ENCODE data around the gene SPG7.
"Not testable (repeated sequence)": the region's sequence is repeated elsewhere in the genome, so short reads cannot be mapped to it uniquely, and the experiment has no call there.

The SPG7 gene

GRCh38 chr16:89564476-89565255 lies 56.5 kb downstream of the SPG7 start:
- DNase-seq (peak; percentile 49), ATAC-seq (peak; percentile 0)

- DNase-seq (no peak), ATAC-seq (peak; percentile 5)
Observed at GRCh38 chr16:89565256-89565505, 57.0 kb downstream of the SPG7 start.

GRCh38 chr16:89565506-89566372 lies 57.5 kb downstream of the SPG7 start:
- ATAC-seq (peak; percentile 52), DNase-seq (peak; percentile 81)

GRCh38 chr16:89567656-89568594 lies 59.7 kb downstream of the SPG7 start:
- no peak for ATAC-seq
- no peak for DNase-seq

DNA sequence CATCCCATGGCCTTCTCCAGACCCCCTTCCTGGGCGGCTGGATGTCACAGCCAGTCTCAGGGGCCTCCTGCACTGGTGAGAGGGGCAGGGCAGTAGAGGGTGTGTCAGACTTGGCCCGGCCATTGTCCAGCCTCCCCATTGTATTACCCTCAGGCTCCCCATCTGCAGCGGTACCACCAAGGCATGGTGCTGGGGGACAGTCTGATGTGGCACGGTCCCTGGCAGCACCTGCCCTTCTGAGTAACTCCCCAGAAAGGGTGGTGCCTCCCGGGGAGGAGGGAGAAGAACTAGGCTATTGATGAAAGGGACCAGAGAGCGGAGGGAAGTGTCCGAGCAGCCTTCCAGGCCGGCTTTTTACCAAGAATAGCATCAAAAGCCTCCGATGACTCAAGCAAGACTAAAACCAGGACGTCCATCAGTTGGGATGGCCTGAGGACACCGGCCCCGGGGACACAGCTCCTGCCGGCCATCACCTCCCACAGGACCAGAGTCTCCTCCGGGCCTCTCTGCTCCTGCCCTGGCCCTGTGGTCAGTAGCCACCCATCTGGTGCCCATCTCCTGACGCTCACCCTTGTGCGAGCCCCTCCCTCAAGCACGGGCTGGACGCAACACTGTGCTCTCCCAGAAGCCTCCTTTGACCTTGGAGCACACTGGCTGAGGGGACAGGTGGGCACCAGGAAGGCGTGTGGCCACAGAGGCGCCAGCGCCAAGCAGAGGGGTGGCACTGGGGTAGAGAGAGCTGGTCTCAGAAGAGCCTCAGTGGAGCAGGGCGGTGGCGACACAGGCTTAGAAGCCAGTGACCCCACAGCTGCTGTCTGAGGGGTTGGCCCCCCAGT lies 61.5 kb downstream of the SPG7 start:
- no peak for DNase-seq
- no peak for ATAC-seq

DNA sequence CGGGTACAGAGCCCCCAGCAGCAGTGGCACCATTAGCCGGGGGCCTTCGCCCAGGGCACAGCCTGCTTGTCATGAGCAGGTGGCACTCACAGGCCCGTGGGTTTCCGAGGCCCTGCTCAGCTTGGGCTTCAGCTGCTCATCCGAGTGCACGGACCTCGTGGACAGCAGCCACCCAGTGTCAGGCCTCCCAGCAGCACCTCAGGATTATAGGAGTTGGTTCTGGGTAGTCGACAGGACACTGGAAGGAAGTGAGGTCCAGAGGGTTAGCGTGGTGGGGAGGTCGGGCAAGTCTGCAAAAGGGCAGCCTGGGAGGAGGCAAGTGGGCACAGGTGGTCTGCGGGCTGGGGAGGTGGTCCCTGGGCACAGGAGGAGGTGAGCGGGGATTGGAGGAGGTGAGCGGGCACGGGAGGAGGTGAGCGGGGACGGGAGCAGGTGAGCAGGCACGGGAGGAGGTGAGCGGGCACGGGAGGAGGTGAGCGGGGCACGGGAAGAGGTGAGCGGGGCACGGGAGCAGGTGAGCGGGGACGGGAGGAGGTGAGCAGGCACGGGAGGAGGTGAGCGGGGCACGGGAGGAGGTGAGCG lies 62.2 kb downstream of the SPG7 start:
- ATAC-seq (no peak), DNase-seq (no peak)

DNA sequence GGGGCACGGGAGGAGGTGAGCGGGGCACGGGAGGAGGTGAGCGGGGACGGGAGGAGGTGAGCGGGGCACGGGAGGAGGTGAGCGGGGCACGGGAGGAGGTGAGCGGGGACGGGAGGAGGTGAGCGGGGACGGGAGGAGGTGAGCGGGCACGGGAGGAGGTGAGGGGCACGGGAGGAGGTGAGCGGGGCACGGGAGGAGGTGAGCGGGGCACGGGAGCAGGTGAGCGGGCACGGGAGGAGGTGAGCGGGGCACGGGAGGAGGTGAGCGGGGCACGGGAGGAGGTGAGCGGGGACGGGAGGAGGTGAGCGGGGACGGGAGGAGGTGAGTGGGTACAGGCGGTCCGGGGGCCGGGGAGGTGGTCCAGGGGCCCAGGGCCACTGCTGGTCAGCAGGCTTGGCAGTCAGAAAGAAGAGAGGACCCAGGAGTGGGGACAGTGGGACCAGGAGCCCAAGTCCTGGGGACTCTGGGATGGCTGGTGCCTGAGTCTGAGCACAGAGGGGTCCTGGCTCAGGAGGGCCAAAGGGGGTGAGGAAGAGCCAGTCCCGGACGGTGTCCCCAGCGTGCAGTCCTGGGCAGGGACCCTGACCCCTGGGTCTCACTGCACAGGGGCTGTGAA lies 62.9 kb downstream of the SPG7 start:
- ATAC-seq = not testable (repeated sequence)

GRCh38 chr16:89571636-89572035 lies 63.4 kb downstream of the SPG7 start:
- DNase-seq = no peak
- ATAC-seq = no peak

More for the DNA sequence above, 62.9 kb downstream of the SPG7 start:
- DNase-seq = not testable (repeated sequence)

DNA sequence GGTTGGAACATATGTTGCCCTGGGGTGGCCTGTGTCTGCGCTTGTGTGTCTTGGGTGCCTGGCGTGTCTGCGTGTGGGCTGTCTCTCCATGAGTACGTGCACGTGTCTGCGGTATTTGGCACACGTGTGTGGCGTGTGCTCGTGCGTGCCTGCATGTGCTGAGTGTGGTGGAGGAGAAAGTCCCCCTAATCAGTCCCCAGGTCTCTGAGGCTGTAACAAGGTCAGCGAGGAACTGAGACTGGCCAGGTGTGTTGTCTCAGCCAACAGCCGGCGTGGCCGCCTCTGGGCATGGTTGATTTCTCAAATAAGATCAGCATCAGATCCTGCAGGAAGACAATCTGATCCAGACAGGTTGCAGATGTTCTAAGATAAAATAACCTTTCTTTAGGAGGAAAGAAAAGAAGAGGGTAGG lies 63.9 kb downstream of the SPG7 start:
- ATAC-seq (no peak), DNase-seq (no peak)

GRCh38 chr16:89572485-89573205 lies 64.4 kb downstream of the SPG7 start:
- DNase-seq (no peak), ATAC-seq (no peak)

DNA sequence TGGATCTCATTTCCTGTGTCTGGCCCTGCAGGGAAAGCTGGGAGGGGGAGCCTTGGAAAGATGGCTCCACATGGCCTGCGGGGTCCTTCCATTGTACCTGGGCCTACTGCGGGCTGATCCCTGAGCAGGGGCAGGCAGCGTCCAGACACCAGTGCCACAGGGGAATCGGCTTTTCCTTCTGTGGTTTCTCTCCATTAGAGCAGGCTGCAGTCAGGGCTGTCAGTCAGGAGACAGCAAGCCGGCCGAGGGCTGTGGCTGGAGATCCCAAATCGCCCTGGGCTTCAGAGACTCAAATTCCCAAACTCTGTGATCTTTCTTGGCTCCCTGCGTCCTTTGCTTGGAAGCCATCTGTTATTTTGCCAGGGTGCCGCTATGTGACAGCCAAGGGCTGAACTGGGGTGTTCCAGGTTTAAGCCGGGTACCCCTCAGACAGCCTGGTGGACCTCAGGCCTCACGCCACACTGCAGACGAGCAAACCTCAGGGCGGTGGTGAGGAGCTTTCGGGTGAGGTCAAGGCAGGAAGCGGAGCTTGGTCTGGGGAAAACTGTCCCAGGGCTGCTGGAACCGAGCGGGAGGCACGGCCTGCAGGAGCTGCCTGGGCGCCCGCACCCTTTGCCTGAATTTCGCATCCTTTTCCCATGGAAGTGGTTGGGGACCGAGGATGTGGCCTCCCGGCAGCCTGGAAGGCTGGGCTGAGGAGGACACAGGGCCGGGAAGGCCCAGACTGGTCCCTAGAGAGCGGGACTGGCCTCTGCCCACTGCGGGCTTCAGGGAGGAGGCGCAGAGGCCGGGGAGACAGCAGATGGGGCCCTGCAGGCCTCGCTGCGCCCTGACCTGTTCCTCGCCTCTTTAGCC lies 65.8 kb downstream of the SPG7 start:
- no peak for DNase-seq
- ATAC-seq = no peak

GRCh38 chr16:89574681-89575246 lies 66.6 kb downstream of the SPG7 start:
- DNase-seq = peak; percentile 80
- peak; percentile 62 for ATAC-seq

DNA sequence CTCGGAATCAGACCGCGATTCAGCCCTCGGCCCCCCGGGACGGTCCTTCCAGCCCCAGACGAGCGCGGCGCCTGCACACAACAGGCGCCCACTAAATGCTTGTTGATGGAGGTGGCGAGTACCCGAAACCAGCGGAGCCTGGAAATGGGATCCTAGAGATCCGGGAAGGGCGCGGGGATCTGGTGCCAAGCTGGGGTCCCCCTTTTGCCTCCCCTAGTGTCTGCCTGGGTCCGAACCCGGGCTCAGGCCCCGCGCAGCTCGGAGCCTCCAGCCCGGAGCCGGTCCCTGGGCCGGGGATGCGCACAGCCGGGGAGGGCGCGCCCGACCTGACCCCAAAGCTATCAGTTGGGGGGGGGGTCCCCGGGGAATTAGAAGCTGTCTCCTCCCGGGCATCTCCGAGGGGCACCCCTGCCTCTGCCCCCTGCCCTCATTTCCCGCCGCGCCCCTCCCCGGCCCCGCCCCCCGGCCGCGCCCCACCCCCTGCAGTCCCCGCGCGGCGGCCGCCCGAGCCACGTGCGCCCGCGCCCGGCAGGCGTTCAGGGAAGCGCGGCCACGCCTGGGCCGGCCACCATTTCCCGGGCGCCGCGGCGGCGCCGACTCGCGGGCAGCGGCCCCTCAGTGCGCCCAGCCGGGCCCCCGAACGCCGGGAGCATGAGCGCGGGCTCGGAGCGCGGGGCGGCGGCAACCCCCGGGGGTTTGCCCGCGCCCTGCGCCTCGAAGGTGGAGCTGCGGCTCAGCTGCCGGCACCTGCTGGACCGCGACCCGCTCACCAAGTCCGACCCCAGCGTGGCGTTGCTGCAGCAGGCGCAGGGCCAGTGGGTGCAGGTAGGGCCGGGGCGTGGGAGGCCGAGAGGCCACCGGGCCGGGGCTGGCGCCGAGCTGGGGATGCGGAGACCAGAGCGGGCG lies 67.3 kb downstream of the SPG7 start, which contains the start of gene CPNE7:
TSS of gene CPNE7 (plus strand) at position 512 of the 906 bp plus-strand sequence. CDS start at position 652, 140 bp downstream.
- DNase-seq (peak; percentile 37), ATAC-seq (peak; percentile 51)

- ATAC-seq = no peak
- no peak for DNase-seq
Observed at GRCh38 chr16:89576153-89577054, 68.2 kb downstream of the SPG7 start.

GRCh38 chr16:89577055-89577759 lies 69.0 kb downstream of the SPG7 start:
- DNase-seq = no peak
- no peak for ATAC-seq

- ATAC-seq = no peak
Observed at GRCh38 chr16:89579351-89579750, 71.1 kb downstream of the SPG7 start.

More at GRCh38 chr16:89579351-89579750, 71.1 kb downstream of the SPG7 start:
- no peak for DNase-seq

Data from stimulated activated naive CD8-positive, alpha-beta T cell treated with anti-CD3 and anti-CD28 coated beads, Interleukin-15, Interleukin-2, amounts not matched to agents 100 U/mL and 50 U/mL, for 24 hours (primary cell).